GM19238 (cell line): ENCODE measurements around the gene GJC2.

ENCODE experiments used
- DNase-seq: peaks from one replicate; pipeline ENCODE4 v3.0.0; 2011; ENCODE audit warnings: low spot score; ENCODE audit not compliant: insufficient read length

The GJC2 gene

DNA sequence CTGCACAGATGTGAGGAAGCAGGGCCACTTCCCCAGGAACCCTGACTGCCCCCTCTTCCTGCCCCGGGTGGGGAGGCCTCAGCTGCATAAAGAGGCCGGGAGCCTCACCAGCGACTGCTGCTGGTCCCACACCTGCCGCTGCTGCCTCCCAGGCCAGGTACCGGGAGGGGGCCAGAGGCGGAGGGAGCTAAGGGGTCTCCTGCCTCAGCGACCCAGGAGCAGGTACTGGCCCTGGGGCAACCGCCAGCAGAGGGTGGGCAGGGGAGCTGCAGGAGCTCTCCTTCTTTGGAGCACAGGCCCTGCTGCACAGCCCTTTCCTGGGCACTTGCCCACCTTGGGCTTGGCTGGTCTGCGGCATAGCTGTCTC, 6.8 kb downstream of the GJC2 start:
- DNase-seq, result no peak

DNA sequence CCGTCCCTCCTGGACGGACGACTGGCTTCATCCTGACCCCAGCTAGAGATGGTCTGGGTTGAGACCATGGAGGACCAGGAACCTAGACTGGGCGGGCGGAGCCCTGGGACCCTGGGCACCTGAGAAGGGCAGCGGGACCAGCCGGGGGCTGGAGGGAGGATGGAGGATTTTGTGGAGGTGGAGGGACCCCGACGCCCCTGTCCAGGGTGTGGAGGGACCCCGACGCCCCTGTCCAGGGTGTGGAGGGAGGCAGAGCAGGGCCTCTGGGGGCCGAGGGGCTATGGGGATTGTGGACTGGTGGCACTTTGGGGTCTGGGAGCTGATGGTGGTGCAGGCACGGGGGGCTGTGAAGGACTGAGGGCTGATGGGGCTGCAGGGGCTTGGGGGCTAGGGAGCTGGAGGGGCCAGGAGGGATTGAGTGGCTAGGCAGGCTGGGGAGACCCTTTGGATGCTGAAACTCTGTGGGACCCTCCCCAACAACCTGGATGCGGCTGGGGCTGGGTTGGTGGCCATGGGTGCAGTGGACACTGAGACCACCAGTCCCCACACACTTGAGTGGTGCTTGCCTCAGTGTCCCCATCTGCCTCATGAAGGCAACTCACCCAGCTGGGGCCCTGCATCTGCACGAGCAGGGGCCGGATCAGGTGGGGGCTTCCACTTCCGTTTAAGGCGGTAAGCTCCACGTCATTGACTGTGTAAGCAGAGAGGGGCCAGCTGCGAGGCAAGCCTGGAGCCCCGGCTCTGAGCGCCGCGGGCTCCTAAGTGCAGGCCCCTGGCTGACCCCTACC, 7.4 kb downstream of the GJC2 start:
- DNase-seq, result no peak

DNA sequence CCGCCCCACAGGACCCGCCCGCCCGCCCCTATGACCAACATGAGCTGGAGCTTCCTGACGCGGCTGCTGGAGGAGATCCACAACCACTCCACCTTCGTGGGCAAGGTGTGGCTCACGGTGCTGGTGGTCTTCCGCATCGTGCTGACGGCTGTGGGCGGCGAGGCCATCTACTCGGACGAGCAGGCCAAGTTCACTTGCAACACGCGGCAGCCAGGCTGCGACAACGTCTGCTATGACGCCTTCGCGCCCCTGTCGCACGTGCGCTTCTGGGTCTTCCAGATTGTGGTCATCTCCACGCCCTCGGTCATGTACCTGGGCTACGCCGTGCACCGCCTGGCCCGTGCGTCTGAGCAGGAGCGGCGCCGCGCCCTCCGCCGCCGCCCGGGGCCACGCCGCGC, 8.0 kb downstream of the GJC2 start:
- DNase-seq, result no peak

DNA sequence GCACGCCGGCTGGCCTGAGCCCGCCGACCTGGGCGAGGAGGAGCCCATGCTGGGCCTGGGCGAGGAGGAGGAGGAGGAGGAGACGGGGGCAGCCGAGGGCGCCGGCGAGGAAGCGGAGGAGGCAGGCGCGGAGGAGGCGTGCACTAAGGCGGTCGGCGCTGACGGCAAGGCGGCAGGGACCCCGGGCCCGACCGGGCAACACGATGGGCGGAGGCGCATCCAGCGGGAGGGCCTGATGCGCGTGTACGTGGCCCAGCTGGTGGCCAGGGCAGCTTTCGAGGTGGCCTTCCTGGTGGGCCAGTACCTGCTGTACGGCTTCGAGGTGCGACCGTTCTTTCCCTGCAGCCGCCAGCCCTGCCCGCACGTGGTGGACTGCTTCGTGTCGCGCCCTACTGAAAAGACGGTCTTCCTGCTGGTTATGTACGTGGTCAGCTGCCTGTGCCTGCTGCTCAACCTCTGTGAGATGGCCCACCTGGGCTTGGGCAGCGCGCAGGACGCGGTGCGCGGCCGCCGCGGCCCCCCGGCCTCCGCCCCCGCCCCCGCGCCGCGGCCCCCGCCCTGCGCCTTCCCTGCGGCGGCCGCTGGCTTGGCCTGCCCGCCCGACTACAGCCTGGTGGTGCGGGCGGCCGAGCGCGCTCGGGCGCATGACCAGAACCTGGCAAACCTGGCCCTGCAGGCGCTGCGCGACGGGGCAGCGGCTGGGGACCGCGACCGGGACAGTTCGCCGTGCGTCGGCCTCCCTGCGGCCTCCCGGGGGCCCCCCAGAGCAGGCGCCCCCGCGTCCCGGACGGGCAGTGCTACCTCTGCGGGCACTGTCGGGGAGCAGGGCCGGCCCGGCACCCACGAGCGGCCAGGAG, 8.6 kb downstream of the GJC2 start:
- DNase-seq, result no peak

DNA sequence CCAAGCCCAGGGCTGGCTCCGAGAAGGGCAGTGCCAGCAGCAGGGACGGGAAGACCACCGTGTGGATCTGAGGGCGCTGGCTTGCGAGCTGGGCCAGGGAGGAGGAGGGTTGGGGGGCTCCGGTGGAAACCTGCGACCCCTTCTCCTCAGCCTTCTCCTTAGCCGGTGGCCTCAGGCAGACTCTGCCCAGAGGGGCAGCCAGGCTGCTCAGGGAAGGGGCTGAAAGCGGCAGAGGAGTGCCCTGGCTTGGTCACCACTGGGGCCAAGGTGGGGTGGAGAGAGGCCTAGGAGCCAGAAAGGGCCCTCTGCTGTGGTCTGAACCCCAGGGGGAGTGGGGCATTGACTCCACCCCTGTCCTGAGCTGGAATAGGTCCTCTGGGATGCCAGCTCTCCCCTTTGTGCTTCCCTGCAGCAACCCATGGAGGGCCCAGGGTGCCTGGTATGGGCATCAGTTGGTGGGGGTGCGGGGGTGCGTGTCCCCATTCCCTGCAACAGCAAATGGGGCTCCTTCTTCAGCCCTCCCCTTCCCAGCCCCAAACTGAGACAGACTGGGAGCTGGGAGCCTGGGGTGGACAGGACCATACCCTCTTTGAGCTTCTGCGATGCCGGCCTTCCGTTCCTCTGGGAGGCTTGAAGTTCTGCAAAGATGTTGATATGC, 9.4 kb downstream of the GJC2 start:
- no peak for DNase-seq

DNA sequence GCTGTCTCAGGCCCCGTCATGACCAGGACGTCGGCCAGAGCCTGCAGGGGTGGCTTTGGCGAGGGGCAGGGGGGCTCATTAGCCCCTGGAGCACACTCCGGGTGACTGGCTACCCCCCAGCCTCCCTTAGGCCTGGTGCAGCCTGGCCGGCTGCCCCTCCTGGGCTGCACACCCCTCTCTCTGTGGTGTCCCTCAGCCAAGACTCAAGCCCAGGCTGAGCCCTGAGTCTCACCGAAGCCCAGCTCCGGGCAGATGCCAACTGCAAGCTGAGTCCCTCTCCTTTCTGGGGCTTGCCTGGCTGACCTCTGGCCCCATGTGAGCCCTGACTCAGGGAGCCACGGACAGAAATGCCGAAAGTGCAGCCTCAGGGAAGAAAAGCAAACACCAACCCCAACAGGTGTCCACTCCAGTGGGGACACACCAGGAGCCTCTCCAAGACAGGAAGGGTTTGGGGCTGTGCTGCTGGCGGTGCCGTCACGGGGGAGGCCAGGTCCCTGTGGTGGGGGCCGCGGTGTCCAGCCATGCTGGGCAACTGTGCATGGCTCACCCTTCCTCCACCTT, 10.6 kb downstream of the GJC2 start:
- no peak for DNase-seq

DNA sequence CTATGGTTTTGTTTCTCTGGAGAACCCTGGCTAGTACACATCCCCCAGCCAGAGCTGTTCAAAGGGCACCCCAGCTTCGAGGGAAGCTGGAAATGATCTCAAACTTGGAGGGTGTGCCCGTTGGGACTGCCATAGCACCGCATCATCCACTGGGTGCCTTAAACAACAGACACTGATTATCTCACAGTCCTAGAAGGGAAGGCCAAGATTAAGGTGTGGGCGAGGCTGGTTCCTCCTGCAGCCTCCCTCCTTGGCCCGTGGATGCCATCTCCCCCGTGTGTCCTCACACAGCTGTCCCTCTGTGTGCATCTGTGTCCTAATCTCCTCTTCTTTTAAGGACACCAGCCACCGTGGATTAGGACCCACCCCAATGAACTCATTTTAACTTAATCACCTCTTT, 11.6 kb downstream of the GJC2 start:
- no peak for DNase-seq

DNA sequence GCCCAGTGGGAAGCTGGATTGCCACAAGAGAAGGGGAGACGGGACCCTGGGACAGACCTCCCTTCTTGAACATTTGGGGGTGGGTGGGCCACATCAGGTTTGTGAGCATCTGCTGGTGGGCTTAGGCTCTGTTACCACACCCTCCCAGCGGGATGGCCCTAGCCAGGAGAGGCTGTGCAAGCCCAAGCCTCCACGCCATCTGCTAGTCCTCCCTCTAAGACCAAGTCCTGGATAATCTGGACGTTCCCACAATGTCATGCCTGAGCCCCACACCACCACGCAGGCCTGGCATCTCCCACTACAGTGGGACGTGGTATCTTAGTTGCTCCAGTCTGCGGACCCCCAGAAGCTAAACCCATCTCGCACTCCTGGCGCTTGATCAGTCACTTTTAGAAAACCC, 12.1 kb downstream of the GJC2 start:
- no peak for DNase-seq

DNA sequence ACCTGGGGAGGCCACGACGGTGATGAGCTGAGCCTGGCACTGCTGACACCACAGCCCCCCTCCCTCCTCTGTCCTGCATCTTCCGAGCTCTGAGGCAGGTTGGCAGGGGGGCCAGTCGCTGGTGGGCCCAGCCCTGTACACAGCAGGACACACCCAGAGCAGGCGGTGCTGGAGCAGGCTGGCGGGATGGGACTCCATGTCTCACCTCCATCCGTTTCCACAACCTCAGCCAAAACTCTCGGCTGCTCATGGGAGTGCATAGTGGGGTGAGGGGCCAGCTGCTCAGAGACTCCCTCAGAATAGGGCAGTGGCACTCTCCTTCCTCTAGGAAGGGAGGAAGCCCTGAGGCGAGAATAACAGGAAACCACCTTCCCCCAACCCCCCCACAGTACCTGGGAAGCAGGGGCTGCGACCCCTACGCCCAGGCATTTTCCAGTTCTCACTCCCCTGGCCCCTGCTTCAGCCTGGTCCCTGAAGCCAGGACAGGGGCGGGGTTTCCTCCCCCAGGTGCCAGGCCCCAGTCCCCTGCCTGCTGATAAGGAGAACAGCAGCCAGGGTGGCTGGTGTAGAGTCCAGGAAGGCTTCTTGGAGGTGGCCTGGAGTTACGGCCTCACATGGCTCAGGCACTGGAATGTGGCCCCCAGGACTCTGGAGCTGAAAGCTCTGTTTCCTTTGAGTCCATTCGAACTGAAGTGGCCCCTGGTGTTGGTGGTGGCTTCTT, 12.7 kb downstream of the GJC2 start:
- no peak for DNase-seq

DNA sequence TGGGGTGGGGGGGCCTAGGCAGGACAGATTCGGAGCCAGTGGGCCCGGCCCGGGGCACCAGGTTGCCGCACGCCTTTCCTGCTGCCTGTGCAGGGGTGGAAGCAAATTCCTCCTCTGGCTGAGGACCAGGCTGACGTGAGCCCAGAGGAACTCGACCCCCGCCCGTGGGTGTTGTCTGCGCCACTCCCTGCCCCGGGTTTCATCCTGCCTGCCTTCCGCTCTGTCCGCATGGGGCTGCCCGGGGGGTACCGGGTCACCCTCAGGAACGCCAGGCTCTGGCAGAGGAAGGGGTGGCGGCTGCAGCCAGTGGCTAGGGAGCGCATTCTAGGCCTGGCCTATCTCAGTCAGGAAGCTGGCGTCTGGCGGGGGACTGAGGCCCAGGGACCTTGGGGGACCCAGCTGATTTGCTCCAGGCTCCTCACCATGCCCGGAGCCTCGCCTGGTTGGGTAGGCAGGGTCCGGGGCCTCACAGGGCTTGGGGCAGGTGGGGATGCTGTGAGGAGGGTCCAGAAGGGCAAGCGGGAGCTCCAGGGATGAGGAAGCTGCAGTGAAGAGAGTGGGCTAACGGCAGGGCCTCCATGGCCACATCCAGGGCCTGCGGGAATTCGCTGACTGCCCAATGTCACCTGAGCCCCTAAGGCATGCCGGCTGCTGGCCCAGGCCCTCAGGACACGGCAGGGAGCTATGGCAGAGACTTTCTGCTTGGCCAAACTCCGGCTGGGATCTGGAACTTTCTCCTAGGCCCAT, 13.4 kb downstream of the GJC2 start:
- no peak for DNase-seq

DNA sequence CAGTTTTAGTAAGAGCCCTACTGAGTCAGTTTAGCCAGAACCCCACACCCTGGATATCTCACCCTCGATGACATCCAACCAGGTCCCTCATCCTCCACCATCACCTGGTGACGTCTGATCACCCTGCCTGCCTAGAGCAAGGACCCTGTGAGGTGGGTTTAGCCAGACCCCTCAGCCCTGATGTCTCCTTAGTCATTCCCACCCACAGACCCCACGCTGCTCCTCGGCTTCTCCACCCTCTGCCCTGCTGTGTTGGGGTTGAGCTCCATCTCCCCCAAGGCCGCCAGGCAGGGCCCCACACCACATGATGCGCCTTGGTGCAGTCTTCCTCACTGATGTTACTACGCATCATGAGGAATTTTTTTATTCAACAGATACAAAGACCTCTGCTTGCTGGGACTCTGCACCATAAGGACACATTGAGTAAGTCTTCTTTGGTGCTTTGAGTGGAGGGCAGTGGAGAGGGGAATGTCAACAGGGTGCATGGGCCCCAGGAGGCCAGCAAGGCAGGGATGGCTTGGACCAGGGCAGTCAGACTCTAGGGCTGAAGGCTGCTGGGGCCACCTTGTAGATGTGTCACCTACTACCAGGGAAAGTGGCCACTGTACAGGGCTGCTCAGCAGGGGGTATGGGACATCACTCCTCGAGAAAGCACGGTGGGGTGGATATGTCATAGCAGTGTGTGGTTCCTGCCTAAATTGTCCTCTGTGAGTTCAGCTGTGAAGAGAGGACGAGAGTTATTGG, 14.2 kb downstream of the GJC2 start:
- DNase-seq, result no peak

DNA sequence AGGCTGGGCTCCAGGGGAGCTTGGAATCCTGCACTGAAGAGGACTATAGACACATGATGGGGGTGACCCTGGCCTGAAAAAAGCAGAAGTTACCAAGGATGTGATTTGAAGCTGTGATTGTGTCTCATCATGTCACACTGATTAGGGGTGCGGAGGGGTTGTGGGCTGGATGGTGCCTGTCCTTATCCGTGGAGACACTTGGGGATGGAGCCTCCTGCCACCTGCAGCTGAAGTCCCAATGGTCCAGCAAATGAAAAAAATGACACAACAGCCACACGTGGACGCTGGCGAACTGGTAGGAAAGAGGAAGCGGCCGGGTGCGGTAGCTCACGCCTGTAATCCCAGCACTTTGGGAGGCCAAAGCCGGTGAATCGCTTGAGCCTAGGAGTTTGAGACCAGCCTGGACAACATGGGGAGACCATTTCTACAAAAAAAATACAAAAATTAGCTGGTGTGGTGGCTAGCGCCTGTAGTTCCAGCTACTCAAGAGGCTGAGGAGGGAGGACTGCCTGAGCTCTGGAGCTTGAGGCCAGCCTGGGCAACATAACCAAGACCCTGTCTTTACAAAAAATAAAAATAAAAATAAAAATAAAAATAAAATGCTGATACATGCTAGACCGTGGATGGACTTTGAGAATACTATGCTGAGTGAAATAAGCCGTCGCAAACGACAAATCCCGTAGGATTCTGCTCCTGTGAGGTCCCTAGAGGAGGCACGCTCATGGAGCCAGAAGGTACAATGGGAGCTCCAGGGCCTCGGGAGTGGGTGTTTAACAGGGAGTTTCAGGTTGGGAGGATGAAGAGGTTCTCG, 15.0 kb downstream of the GJC2 start:
- DNase-seq, result no peak

DNA sequence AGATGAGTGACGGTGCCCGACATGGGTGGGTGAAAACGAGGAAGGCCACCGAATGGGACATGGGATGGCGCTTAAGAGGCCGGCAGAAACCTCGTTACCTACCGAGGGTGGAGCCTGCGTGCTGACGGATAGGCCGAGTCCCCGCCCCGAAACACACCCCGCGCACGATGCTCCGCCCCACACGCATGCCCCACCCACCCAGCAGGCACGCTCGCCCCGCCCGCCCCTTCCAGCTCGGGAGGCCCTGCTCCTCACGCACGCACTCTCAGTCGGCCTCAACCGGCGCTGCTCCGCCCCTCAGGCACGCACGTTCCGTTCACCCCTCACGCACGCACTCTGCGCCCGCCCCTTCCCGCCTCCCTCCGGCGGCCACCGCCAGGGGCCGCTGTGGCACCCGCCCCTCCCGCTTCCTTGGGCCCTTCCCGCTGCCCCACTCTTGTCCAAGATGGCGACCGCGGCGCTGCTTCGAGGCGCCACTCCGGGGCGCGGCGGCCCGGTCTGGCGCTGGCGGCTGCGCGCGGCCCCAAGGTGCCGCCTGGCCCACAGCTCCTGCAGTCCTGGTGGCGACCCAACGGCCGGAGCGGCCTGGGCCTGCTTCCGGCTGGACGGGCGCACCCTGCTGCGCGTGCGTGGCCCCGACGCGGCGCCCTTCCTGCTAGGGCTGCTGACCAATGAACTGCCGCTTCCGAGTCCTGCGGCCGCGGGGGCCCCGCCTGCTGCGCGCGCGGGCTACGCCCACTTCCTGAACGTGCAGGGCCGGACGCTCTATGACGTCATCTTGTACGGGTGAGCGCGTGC, 15.8 kb downstream of the GJC2 start, which contains the start of gene IBA57:
IBA57 (plus strand) TSS at position 433 of the 798 bp plus-strand sequence; CDS start at position 446, 13 bp downstream.
- DNase-seq, result peak; percentile 99

DNA sequence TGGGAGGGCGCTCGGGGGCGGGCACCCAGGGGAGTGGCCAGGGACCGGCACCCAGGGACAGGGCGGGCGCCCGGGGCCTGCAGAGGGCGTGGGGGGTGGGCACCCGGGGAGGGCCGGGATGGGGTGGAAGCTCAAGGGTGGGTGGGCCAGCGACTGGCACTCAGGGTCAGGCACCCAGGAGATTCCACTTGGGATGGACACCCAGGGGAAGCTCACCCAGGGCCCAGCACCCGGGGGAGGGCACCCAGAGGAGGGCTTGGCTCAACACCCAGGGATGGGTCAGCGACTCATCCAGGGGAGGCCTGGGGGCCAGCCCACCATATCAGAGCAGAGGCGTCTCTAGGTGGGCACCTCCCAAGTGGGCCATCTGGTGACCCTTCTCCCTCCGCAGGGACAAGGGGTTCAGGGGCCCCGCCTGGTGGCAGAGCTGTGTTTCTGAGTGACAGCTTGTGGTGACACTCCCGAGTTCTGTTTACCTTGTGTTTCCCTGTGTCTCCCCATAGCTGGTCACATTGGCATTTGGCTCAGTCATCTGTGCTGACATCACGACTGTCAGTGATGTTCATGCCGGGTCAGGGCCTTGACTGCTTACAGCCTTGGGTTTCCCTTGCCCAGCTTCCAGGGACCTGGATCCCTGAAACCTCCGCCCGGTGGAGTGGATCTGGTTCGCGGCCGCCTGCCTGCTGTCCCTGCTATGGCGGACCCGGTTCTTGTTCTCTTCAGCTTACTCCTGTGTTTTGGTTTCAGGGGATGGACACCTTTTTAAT, 16.6 kb downstream of the GJC2 start:
- peak; percentile 52 for DNase-seq

DNA sequence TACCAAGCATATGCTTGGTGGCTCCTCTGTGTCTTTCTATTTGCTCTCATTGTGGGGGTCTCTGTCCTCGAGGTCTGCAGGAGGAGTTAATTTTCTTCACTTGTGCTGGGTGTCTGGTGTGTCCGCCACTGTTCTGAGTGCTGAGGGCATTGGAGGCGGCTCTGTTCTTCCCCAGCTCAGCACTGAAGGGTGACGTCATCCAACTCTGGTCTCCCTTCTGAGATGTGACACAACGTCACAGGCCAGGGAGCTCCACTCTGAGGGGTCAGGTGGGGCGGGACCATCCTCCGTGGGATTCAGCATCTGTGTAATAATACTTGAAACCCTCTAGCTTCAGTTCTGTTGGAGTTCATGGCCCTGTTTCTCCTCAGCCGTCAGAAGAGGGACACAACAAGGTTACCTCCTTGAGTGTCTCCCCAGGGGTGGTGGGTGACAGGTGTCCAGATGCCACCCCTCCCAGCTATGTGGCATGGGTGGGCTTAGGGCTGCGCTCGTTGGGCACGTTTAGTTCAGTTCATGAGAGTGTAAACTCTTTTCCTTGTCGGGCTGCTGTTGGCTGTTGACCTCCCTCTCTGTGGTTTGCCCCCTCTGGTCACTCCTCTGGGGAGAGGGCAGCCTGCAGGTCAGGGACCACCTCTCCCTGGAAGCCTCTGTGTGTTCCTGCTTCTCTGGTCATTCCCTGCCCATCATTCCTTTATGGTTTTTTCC, 19.0 kb downstream of the GJC2 start:
- no peak for DNase-seq

DNA sequence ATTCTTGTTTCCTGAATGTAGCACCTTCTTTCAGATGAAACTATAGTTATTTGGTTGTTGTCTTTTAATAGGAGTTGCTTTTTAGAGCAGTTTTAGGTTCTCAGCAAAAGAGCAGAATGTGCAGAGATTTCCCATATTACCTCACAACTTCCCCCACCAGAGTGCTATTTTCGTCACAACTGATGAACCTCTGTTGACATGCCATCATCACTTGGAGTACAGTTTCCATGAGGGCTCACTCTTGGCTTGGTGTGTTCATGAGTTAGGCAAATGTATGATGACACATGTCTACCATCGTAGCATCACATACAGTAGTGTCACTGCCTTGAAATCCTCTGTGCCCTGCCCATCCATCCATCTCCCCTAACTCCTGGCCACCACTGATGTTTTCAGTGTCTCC, 19.6 kb downstream of the GJC2 start:
- no peak for DNase-seq

DNA sequence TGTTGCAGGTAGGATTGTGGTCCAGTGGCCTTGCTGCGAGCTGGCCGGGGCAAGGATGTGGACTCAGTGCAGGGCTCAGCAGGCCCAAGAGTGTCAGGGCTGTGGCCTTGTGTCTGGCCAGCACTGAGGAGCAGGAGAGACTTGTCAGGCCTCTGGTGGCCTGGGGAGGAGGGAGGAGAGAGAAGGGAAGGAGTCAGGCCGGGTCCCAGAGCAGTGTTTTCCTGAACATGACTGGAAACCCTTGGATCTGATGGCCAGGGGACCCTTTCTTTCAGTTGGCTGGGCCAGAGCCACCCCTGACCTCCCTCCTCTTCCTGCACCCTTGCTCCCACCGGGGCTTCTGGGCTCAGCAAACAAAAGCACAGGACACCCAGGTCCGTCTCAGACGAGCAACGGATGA, 20.9 kb downstream of the GJC2 start:
- no peak for DNase-seq
